Esophagus squamous epithelium (tissue), 5 donors: Measurements from ENCODE around the gene ABCB10. TPM values are rescaled to one million over a fixed set of nuclear protein-coding genes. Genes with fewer than 3 reads are reported as not detected.

Experiments
- DNase-seq: peaks from one replicate; lab custom pipeline; 2025; lab: John Stamatoyannopoulos, UW
- H3K27ac ChIP-seq, 4 donors: fragments of 200-600 bp; sonication (generic); one replicate each; pipeline ENCODE4 v1.5.1; 2016 to 2019; ENCODE audit warnings: mild to moderate bottlenecking in 1 of 4
- H3K27me3 ChIP-seq, 4 donors: fragments of 200-600 bp; sonication (generic); 1 replicate in 3 of 4; 2 replicates in 1 of 4; pipeline versions ENCODE4 v1.5.1 to v1.6.0; 2017 to 2021; ENCODE audit warnings: antibody characterized with exemption in 1 of 4
- H3K36me3 ChIP-seq, 3 donors: fragments of 200-600 bp; sonication (generic); one replicate each; pipeline ENCODE4 v1.5.1; 2016 to 2019
- H3K4me1 ChIP-seq, 3 donors: fragments of 200-600 bp; sonication (generic); one replicate each; pipeline ENCODE4 v1.5.1; 2017 to 2019
- H3K4me3 ChIP-seq, 4 donors: fragments of 200-600 bp; sonication (generic); 1 replicate in 3 of 4; 2 replicates in 1 of 4; pipeline ENCODE4 v1.5.1; 2016 to 2019; ENCODE audit warnings: mild to moderate bottlenecking in 2 of 4, moderate library complexity in 1 of 4
- H3K9me3 ChIP-seq, 3 donors: fragments of 200-600 bp; sonication (generic); one replicate each; pipeline ENCODE4 v1.5.1; 2016 to 2019
- CTCF ChIP-seq, 6 experiments: fragments of 450-650 bp in 4 of 6; fragments of 200-600 bp in 2 of 6; sonication (generic) in 2 of 6; IDR thresholded peaks; one replicate each; pipeline ENCODE4 v1.5.1; 2016 to 2019; ENCODE audit warnings: antibody characterized with exemption in 6 of 6, mild to moderate bottlenecking in 4 of 6, moderate library complexity in 4 of 6
- POLR2A ChIP-seq, 4 donors: fragments of 450-650 bp; IDR thresholded peaks; one replicate each; pipeline ENCODE4 v1.6.1; 2017; ENCODE audit warnings: antibody characterized with exemption in 4 of 4, mild to moderate bottlenecking in 4 of 4, moderate library complexity in 3 of 4
- WGBS, 2 donors: methylation state at CpG; one replicate each; pipeline ENCODE4 v1.1.5; 2018; 5-methylcytosine and 5-hydroxymethylcytosine counted together
- intact Hi-C: fragments of 100-400 bp; cut with DNase I; formaldehyde crosslinking; loops from one replicate; pipeline ENCODE4 v1.15.0; 2022
- total RNA-seq, 4 donors: library from RNA; depleted of rRNA; stranded (reverse); fragments of >200 nt; gene quantifications; one replicate each; pipeline ENCODE4 v1.1.0, GENCODE V29; 2016
- donor health status: DM: yes; HTN: yes; CAD: no.

Gene ABCB10
- total RNA-seq, 4 donors from 2014 or later: 9.9 to 18.6 (median 14.3) TPM

- Histone ChIP-seq H3K4me3 (no peak overlapping the region), H3K4me1 (peaks cover 0 to 35% (median 2%) of the 10 kb centered on the region in 3 donors), H3K27ac (no peak overlapping the region), H3K36me3 (peaks cover 6 to 48% (median 9%) of the 10 kb centered on the region in 3 donors), H3K27me3 (no peaks in the 10 kb centered on the region), H3K9me3 (no peaks in the 10 kb centered on the region)
- no peak for TF ChIP-seq POLR2A (IDR thresholded peaks at IDR 0.05)
- no peak for TF ChIP-seq CTCF (IDR thresholded peaks at IDR 0.05)
- DNase-seq: no peak
- WGBS, 2 donors: 90% methylated on average over 12 of the region's 12 CpGs
- intact Hi-C loops: no loop called here
These were observed 35.3 kb upstream of the ABCB10 start for GRCh38 chr1:229593800-229594199.

- TF ChIP-seq POLR2A (IDR thresholded peaks at IDR 0.05): no peak
- no peak for TF ChIP-seq CTCF (IDR thresholded peaks at IDR 0.05)
- intact Hi-C loops: no loop called here
- H3K27me3 ChIP-seq: no peaks in the 10 kb centered on the region
- no peaks in the 10 kb centered on the region for H3K9me3 ChIP-seq
- H3K36me3 ChIP-seq: peaks cover 6 to 41% (median 9%) of the 10 kb centered on the region in 3 donors
- H3K4me3 ChIP-seq: no peak overlapping the region
- H3K4me1 ChIP-seq: peaks cover 0 to 9% (median 0%) of the 10 kb centered on the region in 3 donors
- DNase-seq: no peak
- WGBS, 2 donors: 45 to 60% methylated on average over 4 to 5 of the region's 5 CpGs
- no peak overlapping the region for H3K27ac ChIP-seq
These were observed 31.6 kb upstream of the ABCB10 start for GRCh38 chr1:229590119-229590518.

GRCh38 chr1:229585338-229585737 lies 26.8 kb upstream of the ABCB10 start:
- DNase-seq: no peak
- Histone ChIP-seq H3K36me3 (no peaks in the 10 kb centered on the region), H3K27ac (no peak overlapping the region), H3K4me3 (no peak overlapping the region), H3K4me1 (peaks cover 0 to 8% (median 5%) of the 10 kb centered on the region in 3 donors), H3K27me3 (no peaks in the 10 kb centered on the region), H3K9me3 (no peaks in the 10 kb centered on the region)
- no peak for TF ChIP-seq POLR2A (IDR thresholded peaks at IDR 0.05)
- TF ChIP-seq CTCF (IDR thresholded peaks at IDR 0.05): no peak
- intact Hi-C loops: no loop called here
- WGBS, 2 donors: 76% methylated on average over 2 of the region's 2 CpGs

- no peak for DNase-seq
- no peak overlapping the region for H3K4me3 ChIP-seq
- H3K27ac ChIP-seq: no peak overlapping the region
- WGBS, 2 donors: 92 to 96% methylated on average over 4 of the region's 4 CpGs
- H3K9me3 ChIP-seq: no peaks in the 10 kb centered on the region
- no peaks in the 10 kb centered on the region for H3K36me3 ChIP-seq
- H3K27me3 ChIP-seq: no peaks in the 10 kb centered on the region
- intact Hi-C loops: no loop called here
- TF ChIP-seq POLR2A (IDR thresholded peaks at IDR 0.05) (no peak), CTCF (IDR thresholded peaks at IDR 0.05) (no peak)
- H3K4me1 ChIP-seq: peaks cover 8 to 19% (median 17%) of the 10 kb centered on the region in 3 donors
These were observed 24.2 kb upstream of the ABCB10 start for GRCh38 chr1:229582715-229583114.

- Histone ChIP-seq H3K4me3 (peak overlapping the region in 1 of 4 donors; percentile 17), H3K27ac (no peak overlapping the region), H3K9me3 (no peaks in the 10 kb centered on the region), H3K4me1 (peaks cover 8 to 19% (median 17%) of the 10 kb centered on the region in 3 donors), H3K36me3 (no peaks in the 10 kb centered on the region), H3K27me3 (no peaks in the 10 kb centered on the region)
- DNase-seq: no peak
- TF ChIP-seq POLR2A (IDR thresholded peaks at IDR 0.05) (no peak), CTCF (IDR thresholded peaks at IDR 0.05) (no peak)
- intact Hi-C loops: no loop called here
- 37 to 50% methylated on average over 11 of the region's 11 CpGs for WGBS, 2 donors
These were observed 23.6 kb upstream of the ABCB10 start for GRCh38 chr1:229582011-229582694.
